GM18511 (cell line): ENCODE results near the gene TRIM7.
"Not testable (repeated sequence)": the region's sequence is repeated elsewhere in the genome, so short reads cannot be mapped to it uniquely, and the experiment has no call there.

ENCODE experiments used
- ATAC-seq: cut with Tn5 transposase; IDR thresholded peaks from one replicate; pipeline ENCODE4 v1.9.1; 2021; ENCODE audit warnings: mild to moderate bottlenecking, moderate library complexity; ENCODE audit not compliant: unreplicated experiment

Gene TRIM7

DNA sequence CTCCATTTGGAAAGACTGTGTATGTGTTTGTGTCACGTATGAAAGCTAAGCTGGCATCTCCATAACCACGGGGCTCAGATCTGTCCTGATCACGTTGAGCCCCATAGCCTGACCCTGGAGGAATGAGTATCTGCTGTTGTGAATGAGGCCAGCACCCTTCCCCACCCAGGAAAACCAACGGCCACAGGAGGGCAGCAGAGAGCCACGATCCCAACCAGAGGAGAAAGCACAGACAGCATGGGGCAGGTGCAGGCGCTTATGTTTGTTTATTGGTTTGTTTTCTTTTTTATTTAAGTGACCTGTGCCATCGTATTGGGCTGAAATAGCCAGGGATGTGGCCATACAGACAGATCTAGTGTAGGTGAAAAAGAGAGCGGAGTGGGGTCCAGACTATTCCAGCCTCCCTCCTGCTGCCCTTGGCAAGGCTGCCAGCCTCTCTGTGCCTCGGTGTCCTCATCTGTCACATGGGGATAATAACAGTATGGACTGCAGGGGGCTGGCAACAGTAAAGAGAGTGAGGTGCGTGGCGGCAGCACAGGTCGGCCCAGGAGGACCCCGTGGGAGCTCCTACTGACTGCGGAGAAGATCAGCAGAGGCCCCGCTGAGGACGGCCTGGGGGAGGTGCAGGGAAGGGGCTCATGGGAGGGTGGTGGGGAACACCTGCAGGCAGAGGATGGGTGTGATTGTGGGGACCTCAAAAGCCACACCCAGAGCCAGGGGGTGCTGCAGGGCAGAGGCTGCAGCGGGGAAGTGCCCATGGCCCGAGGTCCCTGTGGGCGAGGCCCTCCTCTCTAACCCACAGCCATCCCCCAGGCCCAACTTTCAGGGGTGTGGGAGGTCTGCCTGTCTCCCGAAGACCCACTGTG lies 45.5 kb downstream of the TRIM7 start:
- peak; percentile 66 for ATAC-seq

- no peak for ATAC-seq
Measured at GRCh38 chr5:181158869-181159268, 46.1 kb downstream of the TRIM7 start.

DNA sequence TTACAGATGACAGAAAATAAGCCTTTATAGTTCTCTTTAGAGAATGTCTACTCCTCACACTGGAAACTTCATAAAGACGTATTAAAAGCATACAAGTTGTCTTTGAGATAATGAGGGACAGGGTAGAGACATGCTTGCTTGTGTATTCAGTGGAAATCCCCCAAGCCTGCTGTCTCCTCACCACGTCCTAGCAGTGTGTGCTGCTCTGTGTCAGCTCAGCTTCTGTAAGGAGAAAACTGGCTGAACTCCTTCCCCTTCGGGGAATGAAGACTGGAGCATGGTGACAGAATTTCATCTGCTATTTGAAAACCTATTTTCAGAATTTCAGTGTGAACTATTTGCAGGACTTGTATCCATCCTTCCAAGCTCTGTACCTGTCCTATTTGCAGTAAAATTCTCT lies 48.2 kb downstream of the TRIM7 start:
- ATAC-seq, result no peak

- no peak for ATAC-seq
Measured at GRCh38 chr5:181153814-181154213, 51.2 kb downstream of the TRIM7 start.

GRCh38 chr5:181152406-181152805 lies 52.6 kb downstream of the TRIM7 start:
- ATAC-seq, result no peak

GRCh38 chr5:181151146-181151545 lies 53.9 kb downstream of the TRIM7 start:
- ATAC-seq, result no peak

DNA sequence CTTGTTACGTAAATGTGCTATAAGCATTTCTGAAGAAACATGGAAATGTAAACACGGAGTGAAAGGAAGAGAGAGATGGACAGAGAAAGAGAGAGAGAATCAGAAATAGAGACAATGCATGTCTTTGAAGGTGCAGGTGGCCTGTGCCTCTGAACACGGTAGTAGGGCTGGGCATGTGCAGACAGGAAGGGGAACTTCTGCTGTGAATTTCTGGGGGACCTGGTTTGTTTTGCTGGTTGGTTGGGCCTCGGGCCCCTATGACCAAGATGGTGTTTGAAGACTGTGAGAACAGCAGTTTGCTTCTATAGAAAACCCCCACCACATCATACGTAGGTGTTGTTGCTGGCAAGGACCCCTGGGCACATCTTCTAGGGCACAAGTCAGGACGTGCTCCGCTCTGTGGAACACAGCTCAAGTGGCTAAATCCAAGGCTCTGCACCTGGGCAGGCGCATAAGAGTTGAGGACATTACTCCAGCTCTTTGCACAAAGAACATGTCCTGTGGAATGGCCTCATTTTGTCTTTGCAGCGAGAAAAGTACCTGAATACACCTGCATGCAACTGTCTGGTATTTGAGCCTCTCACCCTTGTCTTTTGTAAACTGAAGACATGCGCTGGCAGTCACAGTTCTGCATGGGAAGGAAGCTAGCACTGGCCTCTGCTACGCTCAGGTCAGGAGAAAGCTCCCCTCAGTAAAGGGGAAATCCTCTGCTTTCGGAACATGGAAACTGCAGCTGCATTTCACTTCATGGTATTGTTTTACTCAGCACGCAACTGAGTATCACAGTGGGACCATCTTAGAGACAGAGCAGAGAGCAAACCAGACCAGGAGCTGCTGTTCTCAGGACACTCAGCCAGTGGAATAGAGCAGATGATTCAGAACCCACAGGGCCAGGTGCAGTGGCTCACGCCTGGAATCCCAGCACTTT lies 54.9 kb downstream of the TRIM7 start:
- no peak for ATAC-seq

- no peak for ATAC-seq
Measured at GRCh38 chr5:181149355-181149754, 55.6 kb downstream of the TRIM7 start.

GRCh38 chr5:181146927-181147636 lies 57.9 kb downstream of the TRIM7 start, which contains the start of gene OR2V2:
Gene OR2V2, plus strand, starts transcription at chr5:181147586. Its CDS starts 7,357 bp downstream, at chr5:181154943.
- ATAC-seq, result not testable (repeated sequence)

GRCh38 chr5:181145133-181145532 lies 59.9 kb downstream of the TRIM7 start:
- ATAC-seq, result no peak
